ENCODE measurements around the gene TJP3.

The TJP3 gene

DNA sequence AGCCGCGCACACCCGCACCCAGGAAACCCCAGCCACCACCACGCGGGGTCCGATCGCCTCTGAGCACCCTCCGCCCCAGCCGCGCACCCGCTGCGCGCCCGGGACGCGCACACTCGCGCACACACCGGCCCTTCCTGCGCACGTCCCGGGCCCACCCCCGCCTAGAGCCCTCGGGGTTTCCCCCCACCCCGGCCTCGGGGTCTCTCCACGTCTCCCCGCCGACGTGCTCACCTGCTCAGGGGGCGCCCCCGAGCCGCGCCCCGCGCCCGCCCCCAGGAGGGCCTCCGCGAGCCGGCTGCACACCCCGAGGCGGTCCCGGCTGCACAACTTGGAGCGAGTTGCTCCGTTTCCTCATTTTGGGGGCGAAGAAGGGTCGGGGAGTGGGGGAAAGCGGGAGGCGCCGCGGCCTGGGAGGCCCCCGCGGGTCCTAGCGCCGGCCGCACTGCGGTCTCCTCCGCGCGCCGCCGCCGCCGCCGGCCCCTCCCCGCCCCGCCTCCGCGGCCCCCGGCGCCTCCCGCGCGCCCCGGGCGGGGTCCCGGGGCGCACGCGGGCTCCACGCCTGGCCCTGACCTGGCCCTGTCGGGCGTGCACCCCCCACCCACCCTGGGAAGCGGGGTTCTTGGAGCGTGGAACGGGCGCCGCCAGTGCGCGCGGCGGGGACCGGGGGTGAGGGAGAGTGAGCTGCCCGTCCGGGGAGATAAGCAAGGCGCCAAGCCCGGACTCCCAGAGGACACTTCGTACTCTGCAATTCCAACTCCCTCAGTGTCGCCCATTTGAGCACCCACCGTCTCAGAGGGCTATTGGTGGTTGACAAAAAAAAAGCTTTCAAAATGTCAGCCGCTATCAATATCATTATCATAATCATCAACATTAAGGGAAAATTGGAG lies 78.0 kb downstream of the TJP3 start, which contains the start of gene MATK:
MATK (minus strand) TSS at position 444 of the 887 bp plus-strand sequence. CDS start 1,246 bp downstream, outside the sequence.
- no peak for DNase-seq

DNA sequence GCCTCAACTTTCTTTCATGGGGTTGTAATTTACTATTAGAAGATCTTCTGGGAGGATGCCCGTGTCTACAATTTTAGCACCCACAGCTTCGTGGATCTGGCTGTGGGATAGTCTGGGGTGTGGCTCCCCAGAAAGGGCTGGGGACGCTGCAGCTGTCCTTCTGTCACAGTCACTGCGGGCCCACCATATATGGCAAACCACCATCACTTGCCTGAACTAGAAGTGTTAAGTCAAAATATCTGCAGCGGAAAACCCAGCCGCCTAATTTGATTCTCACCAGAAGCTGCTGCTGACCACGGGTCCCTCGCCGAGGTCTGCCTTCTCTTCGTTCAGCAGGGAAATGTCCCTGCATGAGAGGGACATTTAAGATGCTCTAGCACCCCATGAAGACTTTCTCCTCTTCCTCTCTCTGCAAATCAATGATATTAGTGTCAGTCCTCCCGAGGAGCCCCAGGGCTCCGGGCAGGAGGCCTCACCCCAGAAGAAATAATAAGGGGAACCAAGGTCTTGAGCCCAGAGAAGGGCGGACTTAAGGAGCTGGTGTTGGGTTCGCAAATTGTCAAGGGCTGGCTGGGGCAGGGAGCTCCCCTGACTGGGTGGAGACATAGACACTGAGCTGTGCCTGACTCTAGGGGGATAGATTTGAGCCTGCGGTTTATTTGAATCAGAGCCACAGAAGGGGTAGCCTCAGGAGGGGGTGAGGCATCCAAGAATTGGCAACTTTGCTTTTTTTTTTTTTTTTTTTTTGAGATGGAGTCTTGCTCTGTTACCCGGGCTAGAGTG lies 81.0 kb downstream of the TJP3 start:
- no peak for DNase-seq

DNA sequence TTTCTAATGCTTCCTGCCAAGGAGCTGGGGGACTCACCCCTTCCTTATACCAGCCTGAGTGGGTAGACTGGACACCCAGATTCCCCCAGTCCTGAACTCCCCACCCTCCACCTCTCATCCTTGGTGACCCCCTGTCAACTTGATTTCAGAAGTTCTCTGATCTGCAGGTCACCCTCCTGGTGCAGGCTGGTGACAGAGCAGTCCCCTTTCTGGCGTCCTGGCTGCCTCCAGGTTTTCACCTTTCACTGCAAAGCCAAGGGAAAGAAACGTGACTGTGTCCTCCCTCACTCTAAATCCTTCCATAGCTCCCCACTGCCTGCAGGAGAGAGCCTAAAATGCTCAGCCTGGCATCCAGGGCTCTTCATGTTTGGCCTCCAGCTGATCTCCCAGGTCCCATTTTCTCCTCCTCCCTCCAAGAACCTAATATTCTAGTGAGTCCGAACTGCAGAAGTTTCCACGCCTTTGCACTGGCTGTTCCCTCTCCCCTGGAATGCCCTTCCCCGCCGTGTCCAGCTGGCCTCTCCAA lies 82.1 kb downstream of the TJP3 start:
- no peak for DNase-seq

DNA sequence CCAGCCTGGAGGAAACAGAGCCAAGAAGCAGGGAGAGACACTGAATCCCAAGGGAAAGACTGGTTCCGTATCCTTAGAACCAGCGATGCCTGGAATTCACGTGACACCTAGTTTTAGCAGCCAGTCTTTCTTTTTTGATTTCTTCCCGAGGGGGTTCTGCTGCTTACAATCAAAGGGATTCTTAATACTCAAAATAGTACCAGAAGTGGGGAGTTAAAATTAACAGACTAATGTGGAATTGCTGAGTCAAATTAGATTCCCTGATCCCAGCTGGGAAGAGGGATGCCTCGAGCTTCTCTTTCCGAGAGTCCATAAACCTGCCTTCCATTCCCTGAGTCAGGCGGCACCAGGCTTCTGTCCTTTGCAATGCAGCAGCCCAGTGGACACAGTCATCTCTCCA lies 82.8 kb downstream of the TJP3 start:
- DNase-seq = no peak

DNA sequence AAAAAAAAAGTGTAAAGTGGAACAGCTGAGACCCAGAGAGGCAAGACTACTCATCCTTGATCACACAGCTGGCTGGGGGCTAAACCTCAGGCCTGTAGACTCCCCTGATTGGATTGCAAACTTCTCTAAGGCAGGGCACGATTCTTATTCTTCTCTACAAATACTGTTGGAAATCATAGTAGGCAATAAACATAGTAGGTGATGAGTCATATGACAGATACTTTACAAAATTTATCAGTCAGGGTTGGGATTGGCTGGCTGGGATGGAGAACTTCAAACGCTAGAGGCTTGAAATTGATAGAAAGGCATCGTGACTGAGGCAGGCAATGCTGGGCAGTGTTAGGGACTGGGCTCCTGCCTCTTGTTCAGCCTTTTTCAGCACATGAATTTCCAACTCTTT lies 83.9 kb downstream of the TJP3 start:
- no peak for DNase-seq

DNA sequence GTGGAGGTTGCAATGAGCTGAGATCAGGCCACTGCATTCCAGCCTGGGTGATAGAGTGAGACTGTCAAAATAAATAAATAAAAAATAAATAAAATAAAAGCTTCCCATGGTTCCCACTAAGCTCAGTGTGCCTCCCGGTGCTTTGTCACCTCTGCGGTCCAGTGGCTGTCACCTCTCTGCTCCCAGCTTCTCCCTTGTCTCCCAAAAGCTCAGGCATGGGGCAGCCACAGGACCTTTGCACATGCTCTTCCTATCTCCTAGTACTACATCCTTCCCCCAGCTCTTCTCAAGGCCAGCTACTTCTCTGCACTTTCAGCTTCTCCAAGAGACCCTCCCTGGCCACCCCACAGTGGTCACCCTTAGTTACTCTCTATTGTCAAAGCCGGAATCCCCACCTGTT lies 85.6 kb downstream of the TJP3 start:
- DNase-seq = no peak

DNA sequence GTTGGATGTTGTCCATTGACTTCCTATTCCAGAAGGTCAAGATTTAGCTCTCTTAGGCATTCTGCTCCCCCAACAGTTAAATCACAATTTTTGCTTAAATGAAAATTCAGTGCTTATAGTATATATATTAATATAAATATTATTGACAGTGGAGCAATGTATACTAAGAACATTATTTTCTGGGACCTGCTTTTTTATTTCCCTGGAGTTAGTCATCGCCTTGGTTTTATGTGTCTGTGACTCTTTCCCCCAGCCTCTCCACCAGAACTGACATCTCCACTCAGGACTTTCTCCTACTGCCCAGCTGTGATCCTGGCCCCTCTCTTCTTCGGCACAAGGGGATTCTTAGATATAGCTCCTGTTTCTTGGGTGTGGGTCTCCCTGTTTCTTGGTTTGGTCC lies 88.2 kb downstream of the TJP3 start:
- no peak for DNase-seq

DNA sequence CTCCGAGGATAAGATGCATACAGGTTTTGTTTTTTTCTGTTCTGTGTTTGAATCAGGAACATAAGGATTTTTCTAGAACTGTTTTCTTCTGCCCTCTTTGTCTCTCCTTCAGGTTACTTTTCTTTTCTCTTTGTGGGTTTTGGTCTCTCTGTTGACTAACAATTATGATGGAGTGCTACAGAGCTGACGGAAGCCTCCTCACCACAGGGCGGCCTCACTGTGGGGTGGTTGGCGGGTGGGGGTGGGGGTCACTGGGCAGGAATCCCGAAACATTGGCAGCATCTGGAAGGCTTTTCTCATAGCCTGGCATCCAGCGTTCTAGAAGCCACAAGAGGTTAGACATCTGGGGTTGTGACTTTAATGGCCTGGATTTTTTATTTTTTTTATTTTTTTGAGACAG lies 90.0 kb downstream of the TJP3 start:
- DNase-seq = no peak
